Panc1 (cell line): ENCODE data around the gene LRRC10B. TPM values are rescaled to one million over a fixed set of nuclear protein-coding genes. Genes with fewer than 3 reads are reported as not detected.

Source experiments
- ATAC-seq: fragments of 200-7000 bp; cut with Tn5 transposase; 2 replicates; pipeline ENCODE4 v1.9.1; 2020; ENCODE audit warnings: mild to moderate bottlenecking, moderate library complexity
- BruUV-seq: library from RNA; stranded (reverse); fragments of 400-500 nt; replicated peaks from 2 replicates; lab custom pipeline; 2021; lab: Mats Ljungman, UMichigan
- CTCF ChIA-PET: fragments of 300-600 bp; sonication (Branson Sonifier 250); formaldehyde crosslinking; loops from one replicate; lab custom pipeline; 2022; ENCODE audit warnings: antibody characterized with exemption; lab: Charles Lee
- POLR2A ChIA-PET: fragments of 300-600 bp; sonication (Branson Sonifier 250); formaldehyde crosslinking; loops from one replicate; lab custom pipeline; 2022; ENCODE audit warnings: antibody characterized with exemption; lab: Charles Lee
- DNase-seq: peaks from one replicate; pipeline ENCODE4 v3.0.0-alpha.2; 2010; ENCODE audit warnings: low read depth, low spot score
- H3K27ac ChIP-seq: 2 replicates; pipeline ENCODE4 v1.5.1; 2011; ENCODE audit warnings: mild to moderate bottlenecking, low read length, inconsistent platforms
- H3K27me3 ChIP-seq: fragments of 200-500 bp; sonication (Bioruptor generic); 2 replicates; pipeline ENCODE4 v1.6.0; 2014; ENCODE audit warnings: low read length, inconsistent platforms; ENCODE audit not compliant: control insufficient read depth, insufficient read depth
- H3K36me3 ChIP-seq: fragments of 200-500 bp; sonication (Bioruptor generic); 2 replicates; pipeline ENCODE4 v1.5.1; 2014; ENCODE audit warnings: inconsistent platforms, mild to moderate bottlenecking, low read length, moderate library complexity; ENCODE audit not compliant: control insufficient read depth, insufficient read depth
- H3K4me1 ChIP-seq: 2 replicates; pipeline ENCODE4 v1.5.1; 2011; ENCODE audit warnings: inconsistent platforms, mild to moderate bottlenecking, low read length, moderate library complexity; ENCODE audit not compliant: control insufficient read depth, insufficient read depth
- H3K4me3 ChIP-seq, 2 experiments: 2 replicates each; pipeline ENCODE4 v1.5.1; 2011 to 2012; ENCODE audit warnings: low read depth in 2 of 2, low read length in 2 of 2, mild to moderate bottlenecking in 2 of 2, inconsistent platforms in 1 of 2, moderate library complexity in 1 of 2
- H3K9me3 ChIP-seq: fragments of 200-500 bp; sonication (Bioruptor generic); 2 replicates; pipeline ENCODE4 v1.5.1; 2014; ENCODE audit warnings: low read depth, mild to moderate bottlenecking, inconsistent platforms, low read length, moderate library complexity; ENCODE audit not compliant: control insufficient read depth, insufficient read depth
- CTCF ChIP-seq: fragments of 450-650 bp; IDR thresholded peaks from 2 replicates; pipeline ENCODE4 v1.5.1; 2017; ENCODE audit warnings: mild to moderate bottlenecking
- POLR2AphosphoS5 ChIP-seq: IDR thresholded peaks from 2 replicates; pipeline ENCODE4 v1.6.1; 2012; ENCODE audit warnings: mild to moderate bottlenecking, low read depth, low read length, moderate library complexity
- REST ChIP-seq, 2 experiments: IDR thresholded peaks; 2 replicates each; pipeline ENCODE4 v1.6.1; 2011 to 2012; ENCODE audit warnings: low read depth in 2 of 2, control low read depth in 1 of 2, low read length in 1 of 2, mild to moderate bottlenecking in 1 of 2, moderate library complexity in 1 of 2; ENCODE audit not compliant: insufficient read depth in 1 of 2
- SIN3A ChIP-seq: IDR thresholded peaks from 2 replicates; pipeline ENCODE4 v1.6.1; 2012; ENCODE audit warnings: low read depth, mild to moderate bottlenecking, low read length, moderate library complexity, borderline replicate concordance; ENCODE audit not compliant: insufficient read depth
- TCF7L2 ChIP-seq: IDR thresholded peaks from 2 replicates; pipeline ENCODE4 v1.6.1; 2011; ENCODE audit warnings: mild to moderate bottlenecking, low read depth, low read length, inconsistent platforms
- in situ Hi-C: cut with HindIII; loops from 2 replicates; pipeline ENCODE4 v1.10.0; 2016; ENCODE audit warnings: low sequenced_read_pairs, low pct_unique_long_range_greater_than_20kb
- intact Hi-C: fragments of 100-400 bp; cut with micrococcal nuclease; formaldehyde crosslinking; loops from one replicate; pipeline ENCODE4 v1.10.0; 2022; ENCODE audit not compliant: unreplicated experiment
- total RNA-seq: library from RNA; stranded (reverse); gene quantifications from one replicate; pipeline ENCODE4 v1.2.1, GENCODE V29; 2021; ENCODE audit not compliant: unreplicated experiment

The LRRC10B gene
- total RNA-seq, 1 experiment from 2014 or later: 0.23 TPM

GRCh38 chr11:61513143-61513765 is 4.7 kb downstream of the LRRC10B start:
- no TSS peak for BruUV-seq
- Histone ChIP-seq H3K27ac (no peak overlapping the region), H3K36me3 (no peaks in the 10 kb centered on the region), H3K4me3 (no peak overlapping the region), H3K9me3 (no peaks in the 10 kb centered on the region), H3K4me1 (peaks cover 5% of the 10 kb centered on the region), H3K27me3 (no peaks in the 10 kb centered on the region)
- CTCF ChIA-PET: interaction anchor here (1.5 to 1.7 kb wide), 2 partner anchors 27 to 31 kb away, joined by 4 to 5 read pairs; no protein-coding TSS in a partner anchor
- TF ChIP-seq POLR2AphosphoS5: no peak
- no peak for TF ChIP-seq CTCF
- in situ Hi-C loops: no loop called here
- intact Hi-C loops: loop anchor here (10.0 kb wide), 1 partner anchor 68 kb away; no protein-coding TSS in a partner anchor
- ATAC-seq: no peak
- DNase-seq: no peak
- POLR2A ChIA-PET: no interaction called here

DNA sequence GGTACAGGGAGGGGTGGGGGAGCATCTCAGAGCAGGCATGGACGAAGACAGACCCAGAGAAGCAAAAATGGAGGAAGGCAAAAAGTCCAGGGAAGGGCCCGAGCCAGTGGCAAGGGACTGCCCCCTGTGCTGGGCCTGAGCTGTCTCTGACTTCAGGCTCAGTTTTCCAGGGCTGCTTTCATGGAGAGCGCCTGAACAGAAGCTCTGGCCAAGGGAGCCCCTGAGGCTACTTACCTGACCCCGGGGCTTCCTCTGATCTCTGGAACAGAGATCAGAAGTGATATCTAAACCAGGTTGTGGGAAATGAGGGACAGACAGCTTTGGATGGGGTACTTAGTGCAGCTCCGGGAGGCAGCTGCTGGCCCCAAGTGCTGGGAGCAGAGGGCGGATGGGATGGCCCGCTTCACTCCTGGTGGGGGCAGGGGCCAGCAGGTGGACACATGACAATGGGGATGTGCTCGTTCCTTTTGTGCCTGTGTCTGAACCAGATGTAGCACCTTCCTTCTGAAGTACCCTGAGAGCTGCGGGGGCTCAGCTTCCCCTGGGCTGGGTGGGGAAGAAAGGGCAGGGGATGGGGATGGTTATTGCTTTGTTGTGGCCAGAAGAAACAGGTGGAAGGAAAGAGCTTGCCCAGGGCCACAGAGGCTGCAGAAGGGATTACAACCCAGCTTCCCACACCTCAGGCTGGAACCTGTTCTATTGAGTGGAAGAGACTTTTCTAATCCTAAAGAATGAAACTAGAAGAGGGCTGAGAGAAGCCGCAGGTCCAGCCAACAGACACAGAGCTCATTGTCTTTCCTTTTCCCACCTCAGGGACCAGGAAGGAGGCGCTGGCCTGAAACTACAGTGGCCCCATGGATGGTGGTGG is 5.7 kb downstream of the LRRC10B start:
- CTCF ChIA-PET: interaction anchor here (0.8 to 1.7 kb wide), 5 partner anchors 26 to 37 kb away, joined by 3 to 5 read pairs (median 3); no protein-coding TSS in a partner anchor
- no TSS peak for BruUV-seq
- no peak for DNase-seq
- intact Hi-C loops (loop anchor here (10.0 kb wide), 1 partner anchor 69 kb away; no protein-coding TSS in a partner anchor), in situ Hi-C loops (no loop called here)
- Histone ChIP-seq H3K4me3 (no peak overlapping the region), H3K36me3 (no peaks in the 10 kb centered on the region), H3K9me3 (no peaks in the 10 kb centered on the region), H3K27ac (no peak overlapping the region), H3K27me3 (no peaks in the 10 kb centered on the region), H3K4me1 (peaks cover 5% of the 10 kb centered on the region)
- TF ChIP-seq TCF7L2 (no peak), CTCF (no peak), POLR2AphosphoS5 (no peak), SIN3A (no peak), REST (IDR thresholded peaks at IDR 0.05; ENCODE audit: insufficient read depth in 1 of 2, low read depth in 2 of 2, low read length in 1 of 2) (no peak)
- no peak for ATAC-seq
- POLR2A ChIA-PET: no interaction called here
